BLaER1 (cell line): ENCODE results near the gene PRR13.
"Not testable (repeated sequence)": the region's sequence is repeated elsewhere in the genome, so short reads cannot be mapped to it uniquely, and the experiment has no call there.

ENCODE experiments used
- H3K27ac ChIP-seq: shearing (Covaris generic); formaldehyde crosslinking; 2 replicates; pipeline ENCODE4 v1.8.1; 2022
- H3K27me3 ChIP-seq: shearing (Covaris generic); formaldehyde crosslinking; 2 replicates; pipeline ENCODE4 v1.8.1; 2022
- H3K36me3 ChIP-seq: shearing (Covaris generic); formaldehyde crosslinking; 2 replicates; pipeline ENCODE4 v1.8.1; 2022
- H3K4me1 ChIP-seq: shearing (Covaris generic); formaldehyde crosslinking; 2 replicates; pipeline ENCODE4 v1.8.1; 2022
- H3K4me2 ChIP-seq: shearing (Covaris generic); formaldehyde crosslinking; 2 replicates; pipeline ENCODE4 v1.8.1; 2022
- H3K4me3 ChIP-seq: shearing (Covaris generic); formaldehyde crosslinking; 2 replicates; pipeline ENCODE4 v1.8.1; 2022
- H3K9ac ChIP-seq: shearing (Covaris generic); formaldehyde crosslinking; 2 replicates; pipeline ENCODE4 v1.8.1; 2022
- H3K9me3 ChIP-seq: shearing (Covaris generic); formaldehyde crosslinking; 2 replicates; pipeline ENCODE4 v1.8.1; 2022
- H4K20me1 ChIP-seq: shearing (Covaris generic); formaldehyde crosslinking; 2 replicates; pipeline ENCODE4 v1.8.1; 2022
- Cebpa-rat ChIP-seq: shearing (Covaris generic); IDR thresholded peaks from 2 replicates; pipeline ENCODE4 v1.8.1; 2022

PRR13 gene

GRCh38 chr12:53467880-53468279 is 26.3 kb downstream of the PRR13 start:
- Histone ChIP-seq H3K36me3 (peaks cover 98% of the 10 kb centered on the region), H3K4me1 (no peaks in the 10 kb centered on the region), H4K20me1 (peaks cover 99% of the 10 kb centered on the region), H3K4me3 (no peak overlapping the region), H3K9me3 (no peaks in the 10 kb centered on the region), H3K4me2 (no peak overlapping the region), H3K27me3 (no peaks in the 10 kb centered on the region), H3K9ac (no peak overlapping the region), H3K27ac (no peak overlapping the region)
- no peak for TF ChIP-seq Cebpa-rat

- H3K36me3 ChIP-seq, result peaks cover 98% of the 10 kb centered on the region
- H3K4me3 ChIP-seq, result no peak overlapping the region
- no peaks in the 10 kb centered on the region for H3K9me3 ChIP-seq
- H3K27ac ChIP-seq, result no peak overlapping the region
- no peak for TF ChIP-seq Cebpa-rat
- H3K4me2 ChIP-seq, result no peak overlapping the region
- no peaks in the 10 kb centered on the region for H3K27me3 ChIP-seq
- H3K4me1 ChIP-seq, result no peaks in the 10 kb centered on the region
- no peak overlapping the region; the same call in 1 of the 2 replicates for H3K9ac ChIP-seq
- H4K20me1 ChIP-seq, result peaks cover 99% of the 10 kb centered on the region
These were observed 26.7 kb downstream of the PRR13 start for GRCh38 chr12:53468282-53468681.

DNA sequence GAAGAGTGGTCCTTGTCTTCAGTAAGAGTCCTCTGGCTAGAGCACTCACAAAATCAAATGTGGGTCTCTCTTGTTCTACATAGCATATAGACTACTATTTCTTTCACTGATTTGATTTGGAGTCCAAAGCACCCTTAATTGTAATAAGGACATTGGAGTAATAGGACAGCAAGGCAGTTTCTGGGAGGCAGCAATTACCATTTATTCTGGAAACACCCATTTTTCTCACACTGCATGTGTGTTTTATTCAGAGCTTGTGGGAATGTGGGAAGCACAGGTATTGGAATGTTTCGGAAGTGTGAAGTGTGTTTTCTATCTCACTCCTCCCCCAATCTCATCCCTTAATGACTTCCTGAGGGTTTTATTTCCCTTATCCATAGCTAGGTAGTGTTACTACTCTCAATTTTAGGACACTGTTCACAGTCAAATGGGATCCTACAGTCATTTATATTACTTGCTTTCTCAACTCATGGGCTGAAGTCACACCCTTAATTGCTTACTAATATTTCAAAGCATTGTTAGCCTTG is 30.6 kb downstream of the PRR13 start:
- no peaks in the 10 kb centered on the region for H3K9me3 ChIP-seq
- peaks cover 99% of the 10 kb centered on the region for H3K36me3 ChIP-seq
- H3K9ac ChIP-seq, result no peak overlapping the region
- H3K4me1 ChIP-seq, result no peaks in the 10 kb centered on the region
- H3K4me3 ChIP-seq, result no peak overlapping the region
- no peak for TF ChIP-seq Cebpa-rat
- no peak overlapping the region for H3K4me2 ChIP-seq
- peaks cover 99% of the 10 kb centered on the region for H4K20me1 ChIP-seq
- no peaks in the 10 kb centered on the region for H3K27me3 ChIP-seq
- no peak overlapping the region for H3K27ac ChIP-seq

GRCh38 chr12:53474077-53474476 is 32.5 kb downstream of the PRR13 start:
- H3K4me1 ChIP-seq, result no peaks in the 10 kb centered on the region

DNA sequence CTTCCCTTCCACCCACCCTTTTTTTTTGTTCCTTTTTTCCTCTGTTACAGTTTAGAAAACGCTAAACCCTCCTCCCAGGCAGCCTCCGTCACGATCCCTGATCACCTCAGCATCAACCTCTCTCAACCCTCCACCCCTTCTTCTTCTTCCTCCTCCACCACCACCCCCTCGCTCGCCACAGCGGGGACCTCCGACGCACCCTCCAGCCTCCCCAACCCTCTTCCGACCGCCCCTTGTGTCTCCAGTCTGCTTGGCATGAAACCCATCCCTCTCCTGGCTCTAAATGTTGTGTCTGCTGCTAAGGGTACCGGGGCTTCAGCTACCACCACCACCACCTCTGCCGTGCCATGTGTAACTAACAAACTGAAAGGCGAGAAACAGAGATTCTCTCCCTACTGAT is 33.3 kb downstream of the PRR13 start:
- no peaks in the 10 kb centered on the region for H3K9me3 ChIP-seq
- no peak for TF ChIP-seq Cebpa-rat
- peak overlapping the region; percentile 25; the same call in 1 of the 2 replicates for H3K9ac ChIP-seq
- no peak overlapping the region for H3K4me2 ChIP-seq
- no peak overlapping the region for H3K4me3 ChIP-seq
- H3K27ac ChIP-seq, result no peak overlapping the region
- H3K27me3 ChIP-seq, result no peaks in the 10 kb centered on the region
- peaks cover 99% of the 10 kb centered on the region for H4K20me1 ChIP-seq
- peaks cover 99% of the 10 kb centered on the region for H3K36me3 ChIP-seq
- no peaks in the 10 kb centered on the region for H3K4me1 ChIP-seq

More at GRCh38 chr12:53474077-53474476, 32.5 kb downstream of the PRR13 start:
- Histone ChIP-seq H3K9me3 (no peaks in the 10 kb centered on the region), H3K27me3 (no peaks in the 10 kb centered on the region), H3K9ac (peak overlapping the region; percentile 25; the same call in 1 of the 2 replicates), H3K36me3 (peaks cover 99% of the 10 kb centered on the region), H3K4me3 (no peak overlapping the region), H3K27ac (no peak overlapping the region), H4K20me1 (peaks cover 99% of the 10 kb centered on the region), H3K4me2 (no peak overlapping the region)
- no peak for TF ChIP-seq Cebpa-rat

DNA sequence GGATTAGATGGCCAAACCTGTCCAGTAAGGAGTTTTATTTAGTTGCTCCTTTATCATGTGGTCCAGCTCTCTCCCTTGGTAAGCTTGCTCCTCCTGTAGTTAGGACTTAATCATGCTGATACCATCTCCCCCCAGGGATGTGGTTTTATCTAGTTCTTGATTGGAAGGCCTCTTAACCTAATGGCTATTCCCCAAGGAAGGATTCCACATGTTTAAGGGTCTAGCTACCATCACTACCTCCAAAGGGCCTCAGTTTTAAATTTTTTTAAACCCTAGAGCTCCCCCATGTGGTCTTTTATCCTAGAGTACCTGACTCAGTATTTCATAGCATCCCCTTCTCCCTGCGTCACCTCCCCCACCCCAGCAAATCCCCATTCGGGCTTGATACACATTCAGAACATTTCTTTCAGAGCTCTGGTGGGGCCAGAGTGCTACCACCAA is 35.3 kb downstream of the PRR13 start:
- Histone ChIP-seq H3K9me3 (no peaks in the 10 kb centered on the region), H3K4me2 (no peak overlapping the region), H4K20me1 (peaks cover 100% of the 10 kb centered on the region), H3K36me3 (peaks cover 100% of the 10 kb centered on the region), H3K4me1 (no peaks in the 10 kb centered on the region), H3K27ac (no peak overlapping the region), H3K4me3 (no peak overlapping the region), H3K27me3 (no peaks in the 10 kb centered on the region), H3K9ac (no peak overlapping the region)
- TF ChIP-seq Cebpa-rat, result no peak

DNA sequence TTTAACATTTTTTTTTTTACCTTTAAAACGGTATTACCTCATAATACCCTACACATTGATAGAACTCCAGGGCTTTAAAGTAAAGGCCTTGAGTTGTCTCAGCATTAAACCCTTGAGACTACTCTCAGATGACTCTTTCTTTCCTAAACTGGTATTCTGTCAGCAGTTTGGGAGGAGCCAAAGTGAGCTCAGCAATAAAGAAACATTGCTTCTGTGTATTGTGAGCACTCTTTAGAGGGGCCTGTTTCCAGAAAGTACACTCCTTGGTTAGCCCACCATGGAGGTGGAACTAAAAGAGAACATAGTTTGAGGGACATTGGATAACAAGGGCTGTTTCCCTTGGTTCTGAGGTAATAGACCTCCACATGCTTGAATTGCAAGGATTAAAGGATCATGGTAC is 37.3 kb downstream of the PRR13 start:
- no peak for TF ChIP-seq Cebpa-rat
- H3K27ac ChIP-seq, result no peak overlapping the region
- no peaks in the 10 kb centered on the region for H3K9me3 ChIP-seq
- no peaks in the 10 kb centered on the region for H3K27me3 ChIP-seq
- H3K9ac ChIP-seq, result no peak overlapping the region
- H4K20me1 ChIP-seq, result peaks cover 100% of the 10 kb centered on the region
- H3K36me3 ChIP-seq, result peaks cover 100% of the 10 kb centered on the region
- no peak overlapping the region for H3K4me2 ChIP-seq
- H3K4me1 ChIP-seq, result no peaks in the 10 kb centered on the region
- H3K4me3 ChIP-seq, result no peak overlapping the region

GRCh38 chr12:53479331-53479730 is 37.8 kb downstream of the PRR13 start:
- no peak overlapping the region for H3K4me2 ChIP-seq
- no peak overlapping the region for H3K4me3 ChIP-seq
- H3K36me3 ChIP-seq, result peaks cover 100% of the 10 kb centered on the region
- H3K4me1 ChIP-seq, result no peaks in the 10 kb centered on the region
- no peak overlapping the region for H3K27ac ChIP-seq
- H3K9ac ChIP-seq, result no peak overlapping the region
- no peak for TF ChIP-seq Cebpa-rat
- H4K20me1 ChIP-seq, result peaks cover 100% of the 10 kb centered on the region
- H3K27me3 ChIP-seq, result no peaks in the 10 kb centered on the region
- H3K9me3 ChIP-seq, result no peaks in the 10 kb centered on the region

DNA sequence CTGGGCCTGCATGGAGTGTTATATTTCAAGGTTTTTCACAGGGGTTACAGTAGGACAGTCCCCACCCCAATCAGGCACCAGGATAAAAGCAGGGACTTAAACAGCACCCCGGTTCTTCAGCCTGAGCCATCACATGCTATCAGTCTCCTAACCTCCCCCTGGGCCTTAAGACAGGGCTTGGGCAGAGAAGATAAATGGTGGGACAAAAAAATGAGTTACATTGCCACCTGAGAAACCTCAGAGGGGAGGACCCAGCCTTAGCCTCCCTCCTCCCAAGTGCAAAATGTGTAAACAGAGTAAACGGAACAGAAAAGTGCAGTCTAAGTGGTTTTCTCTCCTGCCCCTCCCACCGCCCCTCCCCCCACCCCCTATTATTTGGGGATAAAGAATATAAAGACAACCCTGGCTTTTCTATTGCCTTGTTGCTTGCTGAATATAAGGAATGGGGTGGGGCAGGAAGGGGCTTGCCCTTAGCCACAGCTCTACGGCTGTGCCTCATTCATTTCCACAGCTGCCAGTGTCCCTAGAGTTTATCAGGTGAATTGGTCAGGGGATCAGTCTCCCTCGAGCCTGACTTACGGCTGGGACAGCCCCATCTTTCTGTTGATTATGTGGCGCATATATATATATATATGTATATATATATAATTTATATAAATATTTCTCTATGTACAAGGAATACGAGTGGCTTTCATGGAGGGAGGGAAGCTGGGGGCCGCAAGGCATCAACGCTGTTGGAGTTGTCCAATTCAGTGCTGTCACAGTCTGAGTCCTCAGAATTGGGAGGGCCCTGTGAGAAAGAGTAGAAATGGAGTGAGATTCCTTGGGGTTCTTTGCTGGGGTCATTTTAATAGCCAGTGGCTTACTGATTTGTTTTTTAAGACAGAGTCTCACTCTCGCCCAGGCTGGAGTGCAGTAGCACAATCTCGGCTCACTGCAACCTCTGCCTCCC is 39.2 kb downstream of the PRR13 start:
- H3K4me1 ChIP-seq, result no peaks in the 10 kb centered on the region
- no peak overlapping the region for H3K4me3 ChIP-seq
- peaks cover 100% of the 10 kb centered on the region for H4K20me1 ChIP-seq
- H3K9ac ChIP-seq, result no peak overlapping the region
- H3K27ac ChIP-seq, result no peak overlapping the region
- no peak overlapping the region for H3K4me2 ChIP-seq
- peaks cover 100% of the 10 kb centered on the region for H3K36me3 ChIP-seq
- TF ChIP-seq Cebpa-rat, result no peak
- H3K9me3 ChIP-seq, result no peaks in the 10 kb centered on the region
- H3K27me3 ChIP-seq, result 0 out of 2 replicates have a peak, but pooled peaks cover 3% of the 10 kb centered on the region

GRCh38 chr12:53481458-53481857 is 39.9 kb downstream of the PRR13 start:
- H3K9ac ChIP-seq, H3K4me2 ChIP-seq, H3K27me3 ChIP-seq, H3K9me3 ChIP-seq, H3K4me1 ChIP-seq, H3K27ac ChIP-seq, H3K4me3 ChIP-seq: not testable (repeated sequence)
- H4K20me1 ChIP-seq, result peaks cover 100% of the 10 kb centered on the region
- H3K36me3 ChIP-seq, result peaks cover 100% of the 10 kb centered on the region
